HepG2 (cell line): Measurements from ENCODE around the gene RBCK1. TPM values are rescaled to one million over a fixed set of nuclear protein-coding genes. Genes with fewer than 3 reads are reported as not detected.

ENCODE experiments used
- ATAC-seq: fragments of 200-7000 bp; cut with Tn5 transposase; 3 replicates; pipeline ENCODE4 v1.9.1; 2020; ENCODE audit warnings: mild to moderate bottlenecking, moderate library complexity
- BruUV-seq: library from RNA; stranded (reverse); fragments of 400-500 nt; replicated peaks from 2 replicates; lab custom pipeline; 2021; lab: Mats Ljungman, UMichigan
- CTCF ChIA-PET: fragments of 300-600 bp; formaldehyde crosslinking; extraction: SDS; loops from one replicate; lab custom pipeline; 2021; ENCODE audit warnings: low total read pairs, inconsistent platforms, low intra/inter-chr PET ratio; lab: Yijun Ruan, JAX
- POLR2A ChIA-PET: fragments of 350-600 bp; sonication (Branson Sonifier 250); formaldehyde crosslinking; loops from one replicate; lab custom pipeline; 2020; ENCODE audit warnings: antibody characterized with exemption, inconsistent platforms; lab: Yijun Ruan, JAX
- DNase-seq: peaks from one replicate; pipeline ENCODE4 v3.0.0-alpha.2; 2015; ENCODE audit warnings: low spot score
- FAIRE-seq: peaks from 3 replicates; lab custom pipeline; 2011; peaks lifted over from hg19 to GRCh38; lab: Jason Lieb, UNC
- H2AFZ ChIP-seq: one replicate; pipeline ENCODE4 v1.6.1; 2011; ENCODE audit warnings: low read length, inconsistent platforms
- H3K27ac ChIP-seq: fragments of 300-600 bp; 3 replicates; pipeline ENCODE4 v1.8.0; 2011; ENCODE audit warnings: mixed run types, mild to moderate bottlenecking, mixed read lengths, low read length, inconsistent platforms; ENCODE audit not compliant: insufficient read depth; ENCODE audit errors: extremely low read length
- H3K27me3 ChIP-seq, 2 experiments: fragments of 200-600 bp in 1 of 2; 2 replicates in 1 of 2; 3 replicates in 1 of 2; pipeline versions ENCODE4 v1.6.0 to v1.8.0; 2011; ENCODE audit warnings: low read length in 2 of 2, mild to moderate bottlenecking in 2 of 2, moderate library complexity in 2 of 2, inconsistent platforms in 1 of 2; ENCODE audit not compliant: insufficient read depth in 2 of 2, control insufficient read depth in 1 of 2
- H3K36me3 ChIP-seq, 2 experiments: fragments of 200-600 bp in 1 of 2; replicated peaks in 1 of 2; 2 replicates in 1 of 2; 3 replicates in 1 of 2; pipeline versions ENCODE4 v1.5.1 to v1.8.0; 2011; ENCODE audit warnings: low read length in 2 of 2, inconsistent platforms in 1 of 2; ENCODE audit not compliant: insufficient read depth in 2 of 2, control insufficient read depth in 1 of 2
- H3K4me1 ChIP-seq: 2 replicates; pipeline ENCODE4 v1.5.1; 2012; ENCODE audit warnings: low read length, inconsistent platforms; ENCODE audit not compliant: insufficient read depth
- H3K4me2 ChIP-seq: 2 replicates; pipeline ENCODE4 v1.6.0; 2011; ENCODE audit warnings: low read depth, low read length, inconsistent platforms
- H3K4me3 ChIP-seq, 3 experiments: fragments of 200-600 bp in 1 of 3; sonication (generic), shearing (Covaris generic) in 1 of 3; replicated peaks in 1 of 3; 2 replicates each; pipeline ENCODE4 v1.5.1; 2011 to 2016; ENCODE audit warnings: low read length in 3 of 3, inconsistent platforms in 2 of 3, low read depth in 2 of 3, mild to moderate bottlenecking in 2 of 3, control low read depth in 1 of 3, mixed read lengths in 1 of 3; ENCODE audit not compliant: insufficient read depth in 1 of 3
- H3K79me2 ChIP-seq: one replicate; pipeline ENCODE4 v1.6.1; 2011; ENCODE audit warnings: low read length, inconsistent platforms; ENCODE audit not compliant: insufficient read depth
- H3K9ac ChIP-seq: 2 replicates; pipeline ENCODE4 v1.6.0; 2011; ENCODE audit warnings: mild to moderate bottlenecking, low read depth, low read length, inconsistent platforms; ENCODE audit not compliant: insufficient read depth
- H3K9me3 ChIP-seq: 2 replicates; pipeline ENCODE4 v1.5.1; 2012; ENCODE audit warnings: mild to moderate bottlenecking, low read length
- H4K20me1 ChIP-seq: 2 replicates; pipeline ENCODE4 v1.6.0; 2011; ENCODE audit warnings: inconsistent platforms, mild to moderate bottlenecking, low read length, moderate library complexity; ENCODE audit not compliant: insufficient read depth
- AHR ChIP-seq: IDR thresholded peaks from 2 replicates; pipeline ENCODE4 v1.6.1; 2018; ENCODE audit warnings: missing genetic modification reagents, missing compliant biosample characterization
- CREM ChIP-seq, 2 experiments: sonication (generic) in 1 of 2; formaldehyde crosslinking in 1 of 2; IDR thresholded peaks; 2 replicates each; pipeline versions ENCODE4 v1.4.0 to v1.6.1; 2016 to 2020; ENCODE audit warnings: antibody characterized with exemption in 1 of 2, mild to moderate bottlenecking in 1 of 2, missing genetic modification reagents in 1 of 2
- GATA4 ChIP-seq: sonication (generic); IDR thresholded peaks from 2 replicates; pipeline ENCODE4 v1.6.1; 2016; ENCODE audit warnings: antibody characterized with exemption, low read depth, borderline replicate concordance
- MLLT10 ChIP-seq: sonication (generic); formaldehyde crosslinking; IDR thresholded peaks from 2 replicates; pipeline ENCODE4 v1.4.0; 2020; ENCODE audit warnings: missing genetic modification reagents
- MXD3 ChIP-seq: IDR thresholded peaks from 2 replicates; pipeline ENCODE4 v1.6.1; 2016; ENCODE audit warnings: mild to moderate bottlenecking, missing biosample characterization, missing genetic modification reagents
- REL ChIP-seq: sonication (generic); formaldehyde crosslinking; conservative IDR thresholded peaks from 2 replicates; pipeline ENCODE4 v1.8.0; 2022; ENCODE audit warnings: mild to moderate bottlenecking, missing genetic modification reagents, moderate library complexity
- SAP130 ChIP-seq: IDR thresholded peaks from 2 replicates; pipeline ENCODE4 v1.6.1; 2016; ENCODE audit warnings: low read depth
- SMARCE1 ChIP-seq: fragments of 450-650 bp; IDR thresholded peaks from 2 replicates; pipeline ENCODE4 v1.6.1; 2017; ENCODE audit warnings: borderline replicate concordance
- TAF1 ChIP-seq: sonication (generic); formaldehyde crosslinking; IDR thresholded peaks from 2 replicates; pipeline ENCODE4 v1.4.0; 2020; ENCODE audit warnings: missing genetic modification reagents
- THAP8 ChIP-seq: sonication (generic); formaldehyde crosslinking; IDR thresholded peaks from 2 replicates; pipeline ENCODE4 v1.5.1; 2020; ENCODE audit warnings: missing genetic modification reagents, mild to moderate bottlenecking, borderline replicate concordance
- ZNF574 ChIP-seq: sonication (generic); formaldehyde crosslinking; IDR thresholded peaks from 2 replicates; pipeline ENCODE4 v1.4.0; 2020; ENCODE audit warnings: missing genetic modification reagents
- ZNF747 ChIP-seq: sonication (generic); formaldehyde crosslinking; IDR thresholded peaks from 2 replicates; pipeline ENCODE4 v1.8.1; 2023; ENCODE audit warnings: missing genetic modification reagents, mild to moderate bottlenecking, borderline replicate concordance
- ZNF790 ChIP-seq: sonication (generic); formaldehyde crosslinking; IDR thresholded peaks from 2 replicates; pipeline ENCODE4 v1.8.0; 2022; ENCODE audit warnings: missing genetic modification reagents, mild to moderate bottlenecking, borderline replicate concordance
- WGBS: methylation state at CpG from one replicate; pipeline ENCODE4 v1.1.6; 2017; ENCODE audit warnings: low lambda C conversion rate; 5-methylcytosine and 5-hydroxymethylcytosine counted together
- in situ Hi-C: cut with HindIII; loops from 2 replicates; pipeline ENCODE4 v1.10.0; 2017; ENCODE audit warnings: low pct_unique_long_range_greater_than_20kb; ENCODE audit not compliant: extremely low pct_ligation_motif_present
- intact Hi-C: fragments of 100-400 bp; cut with micrococcal nuclease; formaldehyde crosslinking; loops from one replicate; pipeline ENCODE4 v1.10.0; 2022; ENCODE audit not compliant: unreplicated experiment
- polyA plus RNA-seq, 8 experiments: library from polyadenylated mRNA; depleted of rRNA in 3 of 8; stranded (reverse) in 7 of 8; unstranded in 1 of 8; fragments of >200 nt; fragmentation: Illumina TruSeq in 4 of 8; extraction: Trizol in 4 of 8; gene quantifications; 2 replicates each; pipeline versions ENCODE4 v1.2.1 to v1.2.3, GENCODE V29; 2011 to 2016; ENCODE audit warnings: low read depth in 4 of 8, missing spikeins in 1 of 8, mixed read lengths in 1 of 8; ENCODE audit not compliant: insufficient read depth in 1 of 8
- total RNA-seq, 5 experiments: library from RNA; depleted of rRNA; stranded (reverse); fragments of >200 nt; fragmentation: Illumina TruSeq; extraction: Trizol; gene quantifications; 2 replicates each; pipeline ENCODE4 v1.2.3, GENCODE V29; 2016; ENCODE audit warnings: low read depth in 1 of 5
- TF ChIP-seq, protein P1 (sequence below): sonication (generic); formaldehyde crosslinking; IDR thresholded peaks from 2 replicates; pipeline ENCODE4 v1.8.1; 2023; ENCODE audit warnings: missing genetic modification reagents, inconsistent platforms, borderline replicate concordance
- TF ChIP-seq, protein P2 (sequence below): IDR thresholded peaks from 2 replicates; pipeline ENCODE4 v1.6.1; 2016; ENCODE audit warnings: low read depth, control low read depth
- TF ChIP-seq, protein P3 (sequence below): sonication (generic); formaldehyde crosslinking; IDR thresholded peaks from 2 replicates; pipeline ENCODE4 v1.8.1; 2023; ENCODE audit warnings: missing genetic modification reagents, mild to moderate bottlenecking, borderline replicate concordance

The RBCK1 gene
- total and polyA plus RNA-seq, 2 of the 13 experiments (the other 11 are each of a cell fraction or from before 2014, with no cell fraction given): 149 to 215 TPM

DNA sequence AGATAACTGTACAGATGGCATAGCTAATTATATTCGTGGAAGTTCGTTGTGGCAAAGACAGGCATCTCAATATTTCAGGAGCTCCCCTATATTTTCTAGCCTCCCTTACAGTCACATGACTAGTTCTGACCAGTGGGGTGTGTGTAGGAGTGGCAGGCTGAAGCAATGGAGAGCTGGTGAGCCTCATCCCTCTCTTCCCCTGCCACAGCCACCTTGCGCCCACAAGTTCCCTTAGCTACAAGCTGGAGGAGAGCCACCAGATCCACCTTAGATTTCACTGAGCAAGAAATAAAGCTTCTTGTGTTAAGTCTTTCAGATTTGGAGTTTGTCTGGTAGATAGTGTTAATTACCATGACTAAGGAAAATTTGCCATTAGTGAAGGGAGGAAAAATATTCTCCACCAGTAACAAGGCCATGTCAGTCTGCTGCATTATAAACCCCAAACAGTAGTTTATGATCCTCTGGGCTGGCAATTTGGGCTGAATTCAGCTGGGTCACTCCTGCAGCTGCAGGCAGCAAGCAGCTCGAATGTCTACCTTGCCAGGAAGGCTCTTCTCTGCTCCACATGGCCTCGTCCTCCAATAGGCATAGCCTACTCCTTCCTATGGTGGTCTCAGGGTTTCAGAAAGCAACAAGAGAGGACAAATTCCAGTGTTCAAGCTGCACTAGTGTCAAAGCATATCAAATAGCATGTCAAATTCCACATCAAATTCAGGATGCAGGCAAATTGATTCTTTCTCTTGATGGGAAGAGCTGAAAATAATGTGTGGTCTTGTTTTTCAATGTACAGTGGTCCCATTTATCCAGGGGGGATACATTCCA, 7.4 kb upstream of the RBCK1 start:
- peak; percentile 32 for FAIRE-seq
- intact Hi-C loops (no loop called here), in situ Hi-C loops (no loop called here)
- no peaks in the 10 kb centered on the region for H3K9me3 ChIP-seq
- ChIA-PET CTCF (no interaction called here), POLR2A (interaction anchor here (0.7 to 29.0 kb wide), 14 partner anchors 9 to 245 kb away, joined by 3 to 1587 read pairs (median 5); partner anchors contain the start of genes NRSN2, SOX12 and TRIB3)
- peaks cover 97% of the 10 kb centered on the region for H3K4me1 ChIP-seq
- DNase-seq: no peak
- TSS peak; percentile 82 for BruUV-seq
- H3K9ac ChIP-seq: peak overlapping the region; percentile 91
- peaks cover 12 to 21% of the 10 kb centered on the region in 2 experiments for H3K36me3 ChIP-seq
- no peaks in the 10 kb centered on the region for H4K20me1 ChIP-seq
- peak overlapping the region in 2 of 3 experiments; percentile 20 to 43; a peak in 4 of 6 replicates for H3K4me3 ChIP-seq
- H3K4me2 ChIP-seq: peak overlapping the region; percentile 70
- peak overlapping the region; percentile 99 for H3K27ac ChIP-seq
- no peak overlapping the region for H2AFZ ChIP-seq
- H3K79me2 ChIP-seq: peaks cover 3% of the 10 kb centered on the region
- ATAC-seq: peak; percentile 18
- 71% methylated on average over 5 of the region's 5 CpGs for WGBS
- no peaks in the 10 kb centered on the region for H3K27me3 ChIP-seq
- TF ChIP-seq THAP8 (CRISPR knock-in tag) (no peak), ZNF790 (CRISPR knock-in tag) (0 out of 2 replicates have a peak, but pooled peaks have one; percentile 54), ZNF747 (CRISPR knock-in tag) (0 out of 2 replicates have a peak, but pooled peaks have one; percentile 58), AHR (CRISPR knock-in tag) (peak; percentile 21), ZNF574 (CRISPR knock-in tag) (no peak), REL (CRISPR knock-in tag) (peak; percentile 63; the same call in 1 of the 2 replicates), GATA4 (no peak), CREM (IDR thresholded peaks at IDR 0.05) (no peak), CREM (CRISPR knock-in tag; IDR thresholded peaks at IDR 0.05) (no peak), SAP130 (CRISPR knock-in tag) (peak; percentile 11; the same call in 1 of the 2 replicates), MXD3 (CRISPR knock-in tag) (0 out of 2 replicates have a peak, but pooled peaks have one; percentile 2), SMARCE1 (no peak), TAF1 (CRISPR knock-in tag) (peak; percentile 77), MLLT10 (CRISPR knock-in tag) (no peak)
- TF ChIP-seq, protein P1, sequence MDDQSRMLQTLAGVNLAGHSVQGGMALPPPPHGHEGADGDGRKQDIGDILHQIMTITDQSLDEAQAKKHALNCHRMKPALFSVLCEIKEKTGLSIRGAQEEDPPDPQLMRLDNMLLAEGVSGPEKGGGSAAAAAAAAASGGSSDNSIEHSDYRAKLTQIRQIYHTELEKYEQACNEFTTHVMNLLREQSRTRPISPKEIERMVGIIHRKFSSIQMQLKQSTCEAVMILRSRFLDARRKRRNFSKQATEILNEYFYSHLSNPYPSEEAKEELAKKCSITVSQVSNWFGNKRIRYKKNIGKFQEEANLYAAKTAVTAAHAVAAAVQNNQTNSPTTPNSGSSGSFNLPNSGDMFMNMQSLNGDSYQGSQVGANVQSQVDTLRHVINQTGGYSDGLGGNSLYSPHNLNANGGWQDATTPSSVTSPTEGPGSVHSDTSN (CRISPR knock-in tag): no peak
- TF ChIP-seq, protein P2, sequence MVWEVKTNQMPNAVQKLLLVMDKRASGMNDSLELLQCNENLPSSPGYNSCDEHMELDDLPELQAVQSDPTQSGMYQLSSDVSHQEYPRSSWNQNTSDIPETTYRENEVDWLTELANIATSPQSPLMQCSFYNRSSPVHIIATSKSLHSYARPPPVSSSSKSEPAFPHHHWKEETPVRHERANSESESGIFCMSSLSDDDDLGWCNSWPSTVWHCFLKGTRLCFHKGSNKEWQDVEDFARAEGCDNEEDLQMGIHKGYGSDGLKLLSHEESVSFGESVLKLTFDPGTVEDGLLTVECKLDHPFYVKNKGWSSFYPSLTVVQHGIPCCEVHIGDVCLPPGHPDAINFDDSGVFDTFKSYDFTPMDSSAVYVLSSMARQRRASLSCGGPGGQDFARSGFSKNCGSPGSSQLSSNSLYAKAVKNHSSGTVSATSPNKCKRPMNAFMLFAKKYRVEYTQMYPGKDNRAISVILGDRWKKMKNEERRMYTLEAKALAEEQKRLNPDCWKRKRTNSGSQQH (CRISPR knock-in tag): peak; percentile 26; the same call in 1 of the 2 replicates
- TF ChIP-seq, protein P3, sequence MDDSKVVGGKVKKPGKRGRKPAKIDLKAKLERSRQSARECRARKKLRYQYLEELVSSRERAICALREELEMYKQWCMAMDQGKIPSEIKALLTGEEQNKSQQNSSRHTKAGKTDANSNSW (CRISPR knock-in tag): no peak
